GM10266 (cell line): ENCODE results near the gene CSTF1.
A peak's percentile ranks its signal among the peaks of the same experiment; 100 is the strongest.

Experiments
- DNase-seq: peaks from one replicate; pipeline ENCODE4 v3.0.0; 2012; ENCODE audit errors: extremely low spot score
- TF ChIP-seq, protein P1 (sequence below): IDR thresholded peaks from 2 replicates; pipeline ENCODE4 v1.5.1; 2012; ENCODE audit warnings: mild to moderate bottlenecking, low read depth; ENCODE audit not compliant: control insufficient read depth, insufficient read depth; ENCODE audit errors: missing control alignments

CSTF1 gene

DNA sequence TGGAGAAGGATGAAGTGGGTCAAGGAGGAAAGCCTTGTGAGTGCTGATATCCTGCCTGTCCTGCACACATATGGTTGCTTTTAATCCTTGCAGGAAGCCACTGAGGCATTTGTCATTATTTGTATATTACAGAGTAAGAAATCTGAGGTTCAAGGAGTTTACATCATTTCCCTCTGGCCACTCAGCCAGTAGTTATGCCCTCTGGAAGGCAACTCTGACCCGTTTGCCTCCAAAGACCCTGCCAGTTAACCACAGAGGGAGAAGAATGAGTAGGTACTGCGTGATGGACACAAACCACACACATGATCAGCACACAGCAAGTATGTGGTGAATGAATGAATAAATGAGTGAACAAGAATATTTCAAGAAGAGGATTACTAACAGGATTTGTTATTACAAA is 41.6 kb upstream of the CSTF1 start:
- TF ChIP-seq, protein P1, sequence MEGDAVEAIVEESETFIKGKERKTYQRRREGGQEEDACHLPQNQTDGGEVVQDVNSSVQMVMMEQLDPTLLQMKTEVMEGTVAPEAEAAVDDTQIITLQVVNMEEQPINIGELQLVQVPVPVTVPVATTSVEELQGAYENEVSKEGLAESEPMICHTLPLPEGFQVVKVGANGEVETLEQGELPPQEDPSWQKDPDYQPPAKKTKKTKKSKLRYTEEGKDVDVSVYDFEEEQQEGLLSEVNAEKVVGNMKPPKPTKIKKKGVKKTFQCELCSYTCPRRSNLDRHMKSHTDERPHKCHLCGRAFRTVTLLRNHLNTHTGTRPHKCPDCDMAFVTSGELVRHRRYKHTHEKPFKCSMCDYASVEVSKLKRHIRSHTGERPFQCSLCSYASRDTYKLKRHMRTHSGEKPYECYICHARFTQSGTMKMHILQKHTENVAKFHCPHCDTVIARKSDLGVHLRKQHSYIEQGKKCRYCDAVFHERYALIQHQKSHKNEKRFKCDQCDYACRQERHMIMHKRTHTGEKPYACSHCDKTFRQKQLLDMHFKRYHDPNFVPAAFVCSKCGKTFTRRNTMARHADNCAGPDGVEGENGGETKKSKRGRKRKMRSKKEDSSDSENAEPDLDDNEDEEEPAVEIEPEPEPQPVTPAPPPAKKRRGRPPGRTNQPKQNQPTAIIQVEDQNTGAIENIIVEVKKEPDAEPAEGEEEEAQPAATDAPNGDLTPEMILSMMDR, result no peak
- no peak for DNase-seq

DNA sequence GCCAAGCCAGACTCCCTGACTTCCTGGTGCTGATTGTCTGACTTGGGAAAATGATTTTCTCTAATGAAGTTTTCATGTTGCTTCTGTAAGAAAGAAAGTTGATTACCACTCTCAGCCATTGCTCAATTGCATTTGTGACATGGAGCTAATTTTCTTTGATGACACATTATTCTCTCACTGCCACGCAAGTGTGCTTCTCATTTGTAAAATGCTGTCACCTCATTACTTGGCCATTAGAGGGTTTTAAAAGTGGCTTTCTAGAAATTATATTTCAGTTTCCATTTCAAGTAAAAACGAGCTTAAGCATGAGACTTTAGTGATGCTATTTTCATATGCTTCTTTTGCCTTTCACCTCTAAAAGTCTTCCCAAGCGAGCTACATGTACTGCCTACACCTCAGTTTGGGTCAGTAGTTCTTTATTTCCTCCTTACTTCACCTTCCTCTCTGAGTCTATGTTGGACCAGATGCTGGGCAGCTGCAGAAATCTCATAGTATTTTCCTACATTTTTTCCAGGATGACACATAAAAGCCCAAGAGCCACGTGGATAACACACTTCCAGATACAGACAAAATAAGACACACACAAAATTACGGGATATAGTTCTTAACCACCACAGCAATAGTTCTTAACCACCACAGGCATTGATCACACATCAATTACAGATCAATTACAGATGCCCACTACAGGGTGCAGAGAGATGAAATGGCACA is 39.9 kb upstream of the CSTF1 start:
- TF ChIP-seq, protein P1, result no peak

DNA sequence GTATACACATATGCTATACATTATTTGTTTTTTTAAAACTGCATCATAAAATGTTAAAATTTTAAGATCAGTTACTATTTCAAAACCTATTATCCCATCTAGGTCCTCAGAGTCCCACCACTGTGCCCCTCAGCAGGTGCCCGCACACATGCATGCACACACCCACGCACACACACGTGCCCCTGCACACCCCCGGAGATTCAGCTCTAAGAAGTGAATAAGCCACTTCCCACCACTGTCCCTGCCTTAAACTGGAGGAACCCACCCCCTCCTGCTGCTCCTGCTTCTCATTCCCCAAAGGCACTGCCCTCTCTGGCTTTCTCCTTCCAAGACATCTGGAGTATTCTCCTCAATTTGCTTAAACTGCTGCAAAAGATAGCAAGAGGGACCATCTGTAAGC is 39.1 kb upstream of the CSTF1 start:
- no peak for DNase-seq
- TF ChIP-seq, protein P1, result no peak

More for the DNA sequence above, 39.9 kb upstream of the CSTF1 start:
- no peak for DNase-seq

DNA sequence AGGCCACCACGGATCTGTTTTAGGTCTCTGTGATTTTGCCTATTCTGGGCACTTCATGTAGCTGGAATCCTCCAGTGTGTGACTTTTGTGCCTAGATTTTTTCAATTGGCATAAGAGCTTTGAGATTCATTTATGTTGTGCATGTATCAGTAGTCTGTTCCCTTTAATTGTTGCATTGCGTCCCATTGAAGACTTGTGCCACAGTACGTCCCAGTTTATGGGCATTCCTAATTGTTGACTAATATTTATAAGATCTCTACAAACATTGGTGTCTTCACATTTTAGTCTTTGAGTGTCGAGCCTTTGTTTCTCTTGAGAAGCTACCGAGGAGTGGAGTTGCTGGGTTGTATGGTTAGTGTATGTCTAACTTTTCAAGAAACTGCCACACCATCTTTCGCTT is 34.4 kb upstream of the CSTF1 start:
- TF ChIP-seq, protein P1, result no peak

DNA sequence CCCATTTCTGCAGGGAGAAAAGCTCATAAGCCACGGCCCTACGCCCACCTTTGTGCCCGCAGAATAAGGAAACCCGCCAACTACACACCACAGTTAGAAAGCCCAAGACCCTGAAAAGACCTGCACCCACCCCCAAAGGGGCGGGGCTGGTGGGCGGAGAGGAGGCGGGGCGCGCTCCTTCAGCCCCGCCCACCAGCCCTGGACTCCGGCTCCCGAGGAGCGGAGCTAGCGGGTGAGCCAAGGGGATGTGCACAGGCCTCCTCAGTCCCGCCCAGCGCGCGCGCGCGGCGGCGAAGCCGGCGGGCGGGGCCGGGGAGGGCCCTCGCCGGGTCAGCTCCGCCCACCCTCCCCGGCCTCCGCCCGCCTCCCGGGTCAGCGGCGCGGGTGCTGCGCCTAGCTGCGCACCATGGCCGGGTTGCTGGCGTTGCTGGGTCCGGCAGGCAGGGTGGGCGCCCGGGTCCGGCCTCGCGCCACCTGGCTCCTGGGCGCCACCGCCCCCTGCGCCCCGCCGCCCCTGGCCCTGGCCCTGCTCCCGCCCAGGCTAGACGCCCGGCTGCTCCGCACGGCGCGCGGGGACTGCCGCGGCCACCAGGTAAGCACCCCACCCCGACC is 33.7 kb upstream of the CSTF1 start, which contains the start of gene FAM210B:
FAM210B (plus strand) TSS at position 375 of the 612 bp plus-strand sequence; CDS start at position 407, 32 bp downstream.
- TF ChIP-seq, protein P1, result no peak
- DNase-seq, result peak; percentile 98

More for the DNA sequence above, 34.4 kb upstream of the CSTF1 start:
- DNase-seq, result no peak

DNA sequence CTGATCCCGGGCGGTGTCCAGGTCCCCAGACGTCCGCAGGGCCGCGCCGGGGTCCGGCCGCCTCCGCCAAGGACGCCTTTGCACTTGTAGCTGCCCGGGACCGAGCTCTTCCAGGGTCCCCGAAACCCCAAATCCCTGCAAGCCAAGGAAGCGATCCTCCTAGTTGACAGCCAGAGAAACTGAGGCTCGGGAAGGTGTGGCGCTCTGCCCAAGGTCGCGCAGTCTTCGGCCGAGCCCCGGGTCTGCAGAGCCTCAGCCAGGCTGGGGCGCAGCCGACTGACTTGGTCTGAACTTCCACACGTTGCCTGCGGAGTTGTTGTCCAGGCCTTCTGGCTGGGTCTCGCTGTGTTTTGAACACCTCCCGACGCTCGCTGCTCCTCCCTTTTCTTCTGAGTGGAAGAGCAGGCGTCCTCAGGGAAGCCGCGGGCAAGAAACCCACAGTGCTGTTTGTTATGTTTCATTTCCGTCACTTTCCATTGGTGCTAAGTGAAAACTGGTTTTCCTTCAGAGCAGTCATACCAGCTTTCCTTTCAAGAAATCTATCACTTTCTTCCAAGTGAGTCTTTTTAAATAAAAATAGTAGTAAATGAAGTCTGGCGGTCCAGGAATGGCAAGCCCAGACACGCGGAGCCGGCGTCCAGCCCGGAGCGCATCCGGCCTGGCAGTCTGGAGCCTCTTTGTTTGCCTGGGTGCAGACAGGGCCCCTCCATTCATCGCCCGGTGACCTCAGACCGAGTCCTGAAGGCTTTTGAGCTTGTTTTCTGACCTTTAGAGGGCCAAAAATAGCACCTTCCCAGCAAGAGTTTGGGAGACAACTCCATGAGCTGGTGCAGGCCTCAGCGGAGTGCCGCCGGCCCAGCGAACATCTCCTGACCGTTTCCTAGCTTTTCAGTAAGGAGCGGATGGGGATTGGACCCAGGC is 33.0 kb upstream of the CSTF1 start:
- peak; percentile 40 for DNase-seq
- TF ChIP-seq, protein P1, result no peak
